ENCODE data around the gene FAM237B. TPM values are rescaled to one million over a fixed set of nuclear protein-coding genes. Genes with fewer than 3 reads are reported as not detected.

The FAM237B gene
- total and polyA plus RNA-seq, 2 of the 13 experiments (the other 11 are each of a cell fraction or from before 2014, with no cell fraction given), result not detected

GRCh38 chr7:90270431-90271178, 50.5 kb downstream of the FAM237B start:
- no TSS peak for BruUV-seq (replicated peaks)
- Histone ChIP-seq H3K36me3 (replicated peaks in 1 of 2; ENCODE audit: control insufficient read depth in 1 of 2, insufficient read depth in 2 of 2, low read length in 2 of 2) (no peaks in the 10 kb centered on the region), H3K27me3 (ENCODE audit: control insufficient read depth in 1 of 2, insufficient read depth in 2 of 2, low read length in 2 of 2) (no peaks in the 10 kb centered on the region), H2AFZ (ENCODE audit: low read length) (no peak overlapping the region), H3K4me3 (replicated peaks in 1 of 3; ENCODE audit: insufficient read depth in 1 of 3, low read depth in 2 of 3, low read length in 3 of 3) (no peak overlapping the region), H3K79me2 (ENCODE audit: insufficient read depth, low read length) (no peaks in the 10 kb centered on the region), H3K27ac (ENCODE audit: extremely low read length, insufficient read depth, low read length) (peak overlapping the region; percentile 39), H3K9ac (ENCODE audit: insufficient read depth, low read depth, low read length) (no peak overlapping the region), H3K4me2 (ENCODE audit: low read depth, low read length) (peak overlapping the region; percentile 25; the same call in 1 of the 2 replicates), H3K9me3 (ENCODE audit: low read length) (no peaks in the 10 kb centered on the region), H4K20me1 (ENCODE audit: insufficient read depth, low read length) (no peaks in the 10 kb centered on the region), H3K4me1 (ENCODE audit: insufficient read depth, low read length) (peaks cover 71% of the 10 kb centered on the region)
- peak; percentile 66 for ATAC-seq
- DNase-seq (ENCODE audit: low spot score), result peak; percentile 25
- WGBS (ENCODE audit: low lambda C conversion rate), result 100% methylated on average over 2 of the region's 2 CpGs
- no peak for FAIRE-seq
- ChIA-PET POLR2A (no interaction called here), CTCF (ENCODE audit: low intra/inter-chr PET ratio, low total read pairs) (no interaction called here)
- in situ Hi-C loops (cut with HindIII; ENCODE audit: extremely low pct_ligation_motif_present, low pct_unique_long_range_greater_than_20kb) (no loop called here), intact Hi-C loops (cut with micrococcal nuclease; ENCODE audit: unreplicated experiment) (loop anchor here (2.0 kb wide), 2 partner anchors 26 to 28 kb away; partner anchors contain the start of gene CFAP69)
- peak; percentile 74 for TF ChIP-seq FOXA3 (CRISPR knock-in tag; IDR thresholded peaks at IDR 0.05)
- no peak for TF ChIP-seq ZNF549 (CRISPR knock-in tag; IDR thresholded peaks at IDR 0.05)
- peak; percentile 63 for TF ChIP-seq HNF4A (CRISPR knock-in tag; IDR thresholded peaks at IDR 0.05)
- no peak for TF ChIP-seq HOXA5 (CRISPR knock-in tag; IDR thresholded peaks at IDR 0.05)
- no peak for TF ChIP-seq SRY (CRISPR knock-in tag; IDR thresholded peaks at IDR 0.05)
- no peak for TF ChIP-seq SRSF4 (IDR thresholded peaks at IDR 0.05; ENCODE audit: low read depth, low read length, poor library complexity, severe bottlenecking)
- no peak for TF ChIP-seq ZNF773 (CRISPR knock-in tag; IDR thresholded peaks at IDR 0.05; ENCODE audit: borderline replicate concordance)
- no peak for TF ChIP-seq ZNF772 (CRISPR knock-in tag; IDR thresholded peaks at IDR 0.05)
- no peak for TF ChIP-seq KDM1A (CRISPR knock-in tag; IDR thresholded peaks at IDR 0.05)
- TF ChIP-seq ZNF557 (CRISPR knock-in tag; IDR thresholded peaks at IDR 0.05), result no peak
- no peak for TF ChIP-seq ZNF629 (CRISPR knock-in tag; conservative IDR thresholded peaks at IDR 0.05)
- TF ChIP-seq TFDP2 (CRISPR knock-in tag; IDR thresholded peaks at IDR 0.05), result no peak
- TF ChIP-seq ZNF121 (CRISPR knock-in tag; IDR thresholded peaks at IDR 0.05), result no peak
- TF ChIP-seq PRDM15 (CRISPR knock-in tag; IDR thresholded peaks at IDR 0.05), result no peak
- TF ChIP-seq ZNF597 (CRISPR knock-in tag; IDR thresholded peaks at IDR 0.05), result no peak
- TF ChIP-seq ZFP1 (CRISPR knock-in tag; IDR thresholded peaks at IDR 0.05), result no peak
- no peak for TF ChIP-seq CREBL2 (CRISPR knock-in tag; IDR thresholded peaks at IDR 0.05; ENCODE audit: borderline replicate concordance)
- TF ChIP-seq STAT5B (CRISPR knock-in tag; IDR thresholded peaks at IDR 0.05), result no peak
- TF ChIP-seq CEBPG (CRISPR knock-in tag; IDR thresholded peaks at IDR 0.05), result no peak
- no peak for TF ChIP-seq HCFC1 (IDR thresholded peaks at IDR 0.05; ENCODE audit: low read depth, low read length)
- TF ChIP-seq HMG20B (CRISPR knock-in tag; conservative IDR thresholded peaks at IDR 0.05), result no peak
